IPS-18c (cell line): ENCODE results near the gene ISYNA1.

ENCODE experiments used
- H3K4me3 ChIP-seq: 2 replicates; pipeline ENCODE4 v1.7.0; 2013; ENCODE audit warnings: low read depth, mild to moderate bottlenecking, low read length, moderate library complexity; ENCODE audit not compliant: insufficient read depth
- H3K9me3 ChIP-seq: one replicate; pipeline ENCODE4 v1.6.1; 2013; ENCODE audit warnings: mild to moderate bottlenecking, low read length, moderate library complexity; ENCODE audit not compliant: control insufficient read depth, insufficient read depth

The ISYNA1 gene

GRCh38 chr19:18392926-18393325 lies 45.0 kb downstream of the ISYNA1 start:
- H3K9me3 ChIP-seq = no peaks in the 10 kb centered on the region
- H3K4me3 ChIP-seq = no peak overlapping the region

- Histone ChIP-seq H3K4me3 (no peak overlapping the region), H3K9me3 (no peaks in the 10 kb centered on the region)
These were observed 45.5 kb downstream of the ISYNA1 start for GRCh38 chr19:18392417-18392816.

- H3K4me3 ChIP-seq = no peak overlapping the region
- H3K9me3 ChIP-seq = no peaks in the 10 kb centered on the region
These were observed 46.3 kb downstream of the ISYNA1 start for GRCh38 chr19:18391509-18392075.

- Histone ChIP-seq H3K9me3 (no peaks in the 10 kb centered on the region), H3K4me3 (no peak overlapping the region)
These were observed 47.6 kb downstream of the ISYNA1 start for GRCh38 chr19:18390065-18390907.

GRCh38 chr19:18389726-18390064 lies 48.2 kb downstream of the ISYNA1 start:
- Histone ChIP-seq H3K4me3 (no peak overlapping the region), H3K9me3 (no peaks in the 10 kb centered on the region)

GRCh38 chr19:18388960-18389725 lies 48.8 kb downstream of the ISYNA1 start:
- no peaks in the 10 kb centered on the region for H3K9me3 ChIP-seq
- H3K4me3 ChIP-seq = peak overlapping the region; percentile 25; the same call in 1 of the 2 replicates

- Histone ChIP-seq H3K4me3 (peak overlapping the region; percentile 25; the same call in 1 of the 2 replicates), H3K9me3 (no peaks in the 10 kb centered on the region)
These were observed 49.6 kb downstream of the ISYNA1 start for GRCh38 chr19:18388100-18388959.

- Histone ChIP-seq H3K4me3 (peak overlapping the region; percentile 34; the same call in 1 of the 2 replicates), H3K9me3 (no peaks in the 10 kb centered on the region)
These were observed 51.2 kb downstream of the ISYNA1 start for GRCh38 chr19:18386543-18387271.

- Histone ChIP-seq H3K9me3 (no peaks in the 10 kb centered on the region), H3K4me3 (peak within 1 kb of the TSS; percentile 34; the same call in 1 of the 2 replicates)
These were observed 52.0 kb downstream of the ISYNA1 start, which contains the start of gene GDF15 for GRCh38 chr19:18385675-18386542. GDF15 (plus strand) TSS chr19:18386158; CDS start chr19:18386190, 32 bp downstream.

GRCh38 chr19:18385359-18385674 lies 52.6 kb downstream of the ISYNA1 start:
- Histone ChIP-seq H3K9me3 (no peaks in the 10 kb centered on the region), H3K4me3 (no peak overlapping the region)

GRCh38 chr19:18384775-18385174 lies 53.2 kb downstream of the ISYNA1 start:
- H3K4me3 ChIP-seq = no peak overlapping the region
- H3K9me3 ChIP-seq = no peaks in the 10 kb centered on the region
